D721Med (cell line): ENCODE data around the gene SLC18B1.

Experiments
- DNase-seq: peaks from one replicate; pipeline ENCODE4 v3.0.0; 2011; ENCODE audit warnings: low spot score; ENCODE audit not compliant: insufficient read length
- FAIRE-seq: peaks from 2 replicates; lab custom pipeline; 2011; peaks lifted over from hg19 to GRCh38; lab: Jason Lieb, UNC
- TF ChIP-seq, protein P1 (sequence below): IDR thresholded peaks from 2 replicates; pipeline ENCODE4 v1.5.1; 2012; ENCODE audit warnings: mild to moderate bottlenecking, control low read depth; ENCODE audit not compliant: insufficient read depth; ENCODE audit errors: missing control alignments

The SLC18B1 gene

DNA sequence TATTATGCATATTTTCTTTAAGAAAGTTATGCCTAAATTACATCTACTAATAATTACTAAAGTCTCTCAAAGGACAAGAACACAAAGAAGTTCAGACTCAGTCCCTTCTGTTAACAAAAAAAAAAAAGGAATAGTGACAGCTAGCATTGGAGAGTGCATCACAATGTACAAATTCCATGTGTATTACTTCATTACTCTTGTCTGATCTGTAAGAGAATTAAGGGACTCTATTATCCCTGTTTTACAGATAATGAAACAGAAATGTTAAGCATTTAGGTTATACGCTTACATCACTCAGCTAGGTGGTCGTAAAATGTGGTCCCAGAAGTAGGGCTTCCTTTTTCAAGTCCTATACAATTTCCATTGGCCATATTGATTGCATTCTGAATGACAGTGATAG is 67.4 kb downstream of the SLC18B1 start:
- DNase-seq (no peak), FAIRE-seq (no peak)
- TF ChIP-seq, protein P1, sequence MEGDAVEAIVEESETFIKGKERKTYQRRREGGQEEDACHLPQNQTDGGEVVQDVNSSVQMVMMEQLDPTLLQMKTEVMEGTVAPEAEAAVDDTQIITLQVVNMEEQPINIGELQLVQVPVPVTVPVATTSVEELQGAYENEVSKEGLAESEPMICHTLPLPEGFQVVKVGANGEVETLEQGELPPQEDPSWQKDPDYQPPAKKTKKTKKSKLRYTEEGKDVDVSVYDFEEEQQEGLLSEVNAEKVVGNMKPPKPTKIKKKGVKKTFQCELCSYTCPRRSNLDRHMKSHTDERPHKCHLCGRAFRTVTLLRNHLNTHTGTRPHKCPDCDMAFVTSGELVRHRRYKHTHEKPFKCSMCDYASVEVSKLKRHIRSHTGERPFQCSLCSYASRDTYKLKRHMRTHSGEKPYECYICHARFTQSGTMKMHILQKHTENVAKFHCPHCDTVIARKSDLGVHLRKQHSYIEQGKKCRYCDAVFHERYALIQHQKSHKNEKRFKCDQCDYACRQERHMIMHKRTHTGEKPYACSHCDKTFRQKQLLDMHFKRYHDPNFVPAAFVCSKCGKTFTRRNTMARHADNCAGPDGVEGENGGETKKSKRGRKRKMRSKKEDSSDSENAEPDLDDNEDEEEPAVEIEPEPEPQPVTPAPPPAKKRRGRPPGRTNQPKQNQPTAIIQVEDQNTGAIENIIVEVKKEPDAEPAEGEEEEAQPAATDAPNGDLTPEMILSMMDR = no peak

DNA sequence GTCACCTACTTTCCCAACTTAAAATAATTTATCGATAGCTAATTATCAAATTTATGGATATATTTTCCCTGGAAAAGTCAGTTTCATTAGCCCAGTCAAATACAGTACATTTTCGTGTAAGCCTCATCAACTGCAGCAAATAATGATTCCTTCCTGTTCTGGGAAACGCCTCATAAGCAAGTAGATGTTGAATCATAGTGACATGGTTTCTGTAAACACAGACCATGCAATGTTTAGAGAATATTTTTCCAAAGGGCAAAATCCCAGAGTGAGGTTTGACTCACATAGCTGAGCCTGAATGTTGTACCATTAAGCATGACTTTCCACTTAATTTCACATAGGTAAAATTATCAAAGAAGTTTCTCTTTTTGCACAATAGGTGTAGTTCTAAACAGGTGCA is 67.9 kb downstream of the SLC18B1 start:
- DNase-seq (no peak), FAIRE-seq (no peak)
- TF ChIP-seq, protein P1 = no peak

GRCh38 chr6:132728616-132729015 is 69.8 kb downstream of the SLC18B1 start:
- TF ChIP-seq, protein P1 = no peak
- FAIRE-seq = no peak
- DNase-seq = no peak

- DNase-seq = no peak
- FAIRE-seq = no peak
- TF ChIP-seq, protein P1 = no peak
These were observed 71.8 kb downstream of the SLC18B1 start for GRCh38 chr6:132726608-132726975.

DNA sequence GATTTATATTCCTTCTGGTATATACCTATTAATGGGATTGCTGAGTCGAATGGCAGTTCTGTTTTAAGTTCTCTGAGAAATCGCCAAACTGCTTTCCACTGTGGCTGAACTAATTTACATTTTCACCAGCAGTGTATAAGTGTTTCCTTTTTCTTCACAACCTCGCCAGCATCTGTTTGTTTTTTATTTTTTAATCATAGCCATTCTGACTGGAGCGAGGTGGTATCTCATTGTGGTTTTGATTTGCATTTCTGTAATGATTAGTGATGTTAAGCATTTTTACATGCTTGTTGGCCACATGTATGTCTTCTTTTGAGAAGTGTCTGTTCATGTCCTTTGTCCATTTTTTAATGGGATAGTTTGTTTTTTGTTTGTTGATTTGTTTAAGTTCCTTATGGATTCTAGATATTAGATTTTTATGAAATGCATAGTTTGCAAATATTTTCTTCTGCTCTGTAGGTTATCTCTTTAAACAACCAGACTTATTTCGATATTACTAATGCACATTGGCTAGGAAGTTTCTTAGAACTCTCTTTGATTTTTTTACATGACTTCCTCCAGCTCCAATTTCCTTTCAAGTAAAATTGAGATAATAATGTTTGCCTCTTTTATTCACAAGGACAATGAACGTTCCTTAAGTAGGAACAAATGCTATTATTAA is 72.4 kb downstream of the SLC18B1 start:
- TF ChIP-seq, protein P1 = no peak
- FAIRE-seq = no peak
- DNase-seq = no peak

DNA sequence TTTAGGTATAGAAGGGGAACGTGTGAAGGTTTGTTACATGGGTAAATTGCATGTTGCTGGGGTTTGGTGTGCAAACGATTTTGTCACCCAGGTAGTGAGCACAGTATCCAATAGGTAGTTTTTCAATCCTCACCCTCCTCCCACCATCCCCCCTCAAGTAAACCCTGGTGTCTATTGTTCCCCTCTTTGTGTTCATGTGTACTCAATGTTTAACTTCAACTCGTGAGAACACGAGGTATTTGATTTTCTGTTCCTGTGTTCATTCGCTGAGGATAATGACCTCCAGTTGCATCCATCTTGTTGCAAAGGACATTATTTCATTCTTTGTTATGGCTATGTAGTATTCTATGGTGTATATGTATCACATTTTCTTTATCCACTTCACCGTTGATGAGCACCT is 73.0 kb downstream of the SLC18B1 start:
- no peak for FAIRE-seq
- TF ChIP-seq, protein P1 = no peak

GRCh38 chr6:132719736-132720448 is 78.5 kb downstream of the SLC18B1 start:
- TF ChIP-seq, protein P1 = no peak
- DNase-seq = no peak
- no peak for FAIRE-seq

More for the DNA sequence above, 73.0 kb downstream of the SLC18B1 start:
- no peak for DNase-seq
